ENCODE data around the gene NDUFS5.

GRCh38 chr1:39006287-39006686 lies 19.9 kb upstream of the NDUFS5 start:
- TF ChIP-seq ZBTB4 (CRISPR knock-in tag; IDR thresholded peaks at IDR 0.05) = no peak
- TF ChIP-seq RAD21 (IDR thresholded peaks at IDR 0.05; ENCODE audit: insufficient read depth, low read depth, low read length) = no peak
